H1 (cell line): ENCODE measurements around the gene RPGR. TPM values are rescaled to one million over a fixed set of nuclear protein-coding genes. Genes with fewer than 3 reads are reported as not detected.

Source experiments
- CTCF ChIA-PET: fragments of 300-600 bp; sonication (Branson Sonifier 250); formaldehyde crosslinking; loops from one replicate; lab custom pipeline; 2021; ENCODE audit not compliant: partially characterized antibody; lab: Charles Lee
- POLR2A ChIA-PET: fragments of 300-600 bp; sonication (Branson Sonifier 250); formaldehyde crosslinking; loops from one replicate; lab custom pipeline; 2021; ENCODE audit warnings: inconsistent platforms; ENCODE audit not compliant: partially characterized antibody; lab: Charles Lee
- DNase-seq, 2 experiments: peaks; one replicate each; pipeline versions ENCODE4 v3.0.0 to v3.0.0-alpha.2; 2010 to 2022; ENCODE audit warnings: low spot score in 2 of 2, low read depth in 1 of 2, mixed read lengths in 1 of 2
- FAIRE-seq: peaks from 2 replicates; lab custom pipeline; 2011; peaks lifted over from hg19 to GRCh38; lab: Jason Lieb, UNC
- H2AFZ ChIP-seq: 2 replicates; pipeline ENCODE4 v1.8.1; 2012; ENCODE audit warnings: low read length, inconsistent platforms
- H2AK5ac ChIP-seq: 2 replicates; pipeline ENCODE4 v1.6.1; 2013; ENCODE audit warnings: low read depth, low read length
- H2BK120ac ChIP-seq: replicated peaks from 2 replicates; pipeline ENCODE3; 2013; ENCODE audit warnings: low read depth, low read length, inconsistent platforms
- H2BK12ac ChIP-seq: 2 replicates; pipeline ENCODE4 v1.6.1; 2013; ENCODE audit warnings: low read depth, low read length
- H2BK15ac ChIP-seq: 2 replicates; pipeline ENCODE4 v1.6.1; 2013; ENCODE audit warnings: low read length
- H2BK20ac ChIP-seq: 2 replicates; pipeline ENCODE4 v1.6.1; 2013; ENCODE audit warnings: low read length
- H2BK5ac ChIP-seq: 2 replicates; pipeline ENCODE4 v1.6.1; 2013; ENCODE audit warnings: low read depth, low read length
- H3K14ac ChIP-seq: 2 replicates; pipeline ENCODE4 v1.6.1; 2013; ENCODE audit warnings: inconsistent platforms; ENCODE audit not compliant: insufficient read length
- H3K18ac ChIP-seq: 2 replicates; pipeline ENCODE4 v1.6.1; 2013; ENCODE audit warnings: low read length; ENCODE audit errors: extremely low read depth
- H3K23ac ChIP-seq: 2 replicates; pipeline ENCODE4 v1.6.1; 2013; ENCODE audit warnings: inconsistent platforms; ENCODE audit not compliant: insufficient read length
- H3K23me2 ChIP-seq: 2 replicates; pipeline ENCODE4 v1.6.1; 2013; ENCODE audit warnings: low read depth, low read length
- H3K27ac ChIP-seq: 2 replicates; pipeline ENCODE4 v1.6.1; 2011; ENCODE audit warnings: low read depth, low read length, inconsistent platforms
- H3K27me3 ChIP-seq, 4 experiments: replicated peaks in 1 of 4; 1 replicate in 1 of 4; 2 replicates in 3 of 4; pipeline versions ENCODE4 v1.6.1 to v1.8.1; 2011 to 2013; ENCODE audit warnings: low read length in 3 of 4, mild to moderate bottlenecking in 3 of 4, inconsistent platforms in 2 of 4, mixed read lengths in 2 of 4, moderate library complexity in 1 of 4; ENCODE audit not compliant: control insufficient read depth in 3 of 4, insufficient read depth in 3 of 4; ENCODE audit errors: extremely low read depth in 1 of 4
- H3K36me3 ChIP-seq, 4 experiments: 2 replicates each; pipeline versions ENCODE4 v1.6.1 to v1.8.1; 2011 to 2013; ENCODE audit warnings: mild to moderate bottlenecking in 4 of 4, low read length in 3 of 4, moderate library complexity in 2 of 4, control low read depth in 1 of 4, inconsistent platforms in 1 of 4; ENCODE audit not compliant: insufficient read depth in 4 of 4, control insufficient read depth in 2 of 4
- H3K4ac ChIP-seq: replicated peaks from 2 replicates; pipeline ENCODE3; 2013; ENCODE audit warnings: low read length, low read depth, mixed read lengths, inconsistent platforms; ENCODE audit not compliant: insufficient read length
- H3K4me1 ChIP-seq, 4 experiments: replicated peaks in 1 of 4; 1 replicate in 1 of 4; 2 replicates in 3 of 4; pipeline versions ENCODE4 v1.6.1 to v1.8.1; 2011 to 2013; ENCODE audit warnings: low read length in 3 of 4, inconsistent platforms in 2 of 4, mixed read lengths in 1 of 4; ENCODE audit not compliant: insufficient read depth in 4 of 4, control insufficient read depth in 3 of 4
- H3K4me2 ChIP-seq, 2 experiments: 2 replicates each; pipeline versions ENCODE4 v1.6.1 to v1.8.1; 2011 to 2013; ENCODE audit warnings: low read depth in 2 of 2, low read length in 2 of 2, control low read depth in 1 of 2, inconsistent platforms in 1 of 2, mild to moderate bottlenecking in 1 of 2; ENCODE audit not compliant: insufficient read depth in 1 of 2
- H3K4me3 ChIP-seq, 4 experiments: fragments of 200-600, 300-600 bp in 1 of 4; sonication (generic), shearing (Covaris generic), sonication (Bioruptor Twin) in 1 of 4; 2 replicates each; pipeline versions ENCODE4 v1.5.1 to v1.8.1; 2011 to 2016; ENCODE audit warnings: low read length in 4 of 4, low read depth in 3 of 4, control low read depth in 2 of 4, inconsistent platforms in 2 of 4, mild to moderate bottlenecking in 2 of 4, mixed read lengths in 1 of 4, moderate library complexity in 1 of 4; ENCODE audit not compliant: insufficient read depth in 2 of 4; ENCODE audit errors: extremely low read depth in 1 of 4
- H3K56ac ChIP-seq: replicated peaks from 2 replicates; pipeline ENCODE3; 2013; ENCODE audit warnings: low read depth, mild to moderate bottlenecking, mixed read lengths, low read length, inconsistent platforms; ENCODE audit not compliant: insufficient read length
- H3K79me1 ChIP-seq: 2 replicates; pipeline ENCODE4 v1.6.1; 2013; ENCODE audit warnings: low read depth, low read length, control low read depth
- H3K79me2 ChIP-seq, 2 experiments: 2 replicates each; pipeline versions ENCODE4 v1.6.1 to v1.8.1; 2012 to 2013; ENCODE audit warnings: low read length in 2 of 2, mild to moderate bottlenecking in 2 of 2, inconsistent platforms in 1 of 2; ENCODE audit not compliant: insufficient read depth in 2 of 2, control insufficient read depth in 1 of 2
- H3K9ac ChIP-seq, 4 experiments: replicated peaks in 1 of 4; 1 replicate in 1 of 4; 2 replicates in 3 of 4; pipeline versions ENCODE4 v1.6.1 to v1.8.1; 2011 to 2013; ENCODE audit warnings: low read depth in 3 of 4, low read length in 3 of 4, control low read depth in 2 of 4, mild to moderate bottlenecking in 2 of 4, moderate library complexity in 2 of 4, inconsistent platforms in 1 of 4; ENCODE audit errors: extremely low read depth in 1 of 4
- H3K9me3 ChIP-seq, 2 experiments: 2 replicates each; pipeline versions ENCODE4 v1.6.1 to v1.8.1; 2012 to 2013; ENCODE audit warnings: mild to moderate bottlenecking in 2 of 2, moderate library complexity in 2 of 2, control low read depth in 1 of 2, inconsistent platforms in 1 of 2, low read depth in 1 of 2, low read length in 1 of 2, mixed read lengths in 1 of 2; ENCODE audit not compliant: insufficient read depth in 2 of 2
- H4K20me1 ChIP-seq, 2 experiments: replicated peaks in 1 of 2; 2 replicates each; pipeline versions ENCODE3 to v1.8.1; 2011 to 2013; ENCODE audit warnings: inconsistent platforms in 2 of 2, low read length in 2 of 2, mild to moderate bottlenecking in 1 of 2; ENCODE audit not compliant: insufficient read depth in 2 of 2, control insufficient read depth in 1 of 2
- H4K5ac ChIP-seq: 2 replicates; pipeline ENCODE4 v1.6.1; 2013; ENCODE audit warnings: low read length, low read depth, mixed read lengths, inconsistent platforms; ENCODE audit not compliant: insufficient read length
- H4K8ac ChIP-seq: 2 replicates; pipeline ENCODE4 v1.8.0; 2013; ENCODE audit warnings: mild to moderate bottlenecking, moderate library complexity, low read length, inconsistent platforms; ENCODE audit not compliant: insufficient read depth; ENCODE audit errors: extremely low read depth
- H4K91ac ChIP-seq: replicated peaks from 2 replicates; pipeline ENCODE3; 2013; ENCODE audit warnings: low read length, mixed read lengths, inconsistent platforms; ENCODE audit not compliant: insufficient read length
- ASH2L ChIP-seq: fragments of 200-600, 300-600 bp; sonication (generic); IDR thresholded peaks from one replicate; pipeline ENCODE4 v1.7.1; 2017; ENCODE audit warnings: low read length
- BRCA1 ChIP-seq: IDR thresholded peaks from 2 replicates; pipeline ENCODE4 v1.6.1; 2012; ENCODE audit warnings: low read depth, low read length, improper control_type of control experiment
- FOSL1 ChIP-seq: IDR thresholded peaks from 2 replicates; pipeline ENCODE4 v1.6.1; 2011; ENCODE audit warnings: mild to moderate bottlenecking, low read depth, low read length, moderate library complexity; ENCODE audit not compliant: insufficient read depth
- GABPA ChIP-seq: IDR thresholded peaks from 2 replicates; pipeline ENCODE4 v1.6.1; 2011; ENCODE audit warnings: mild to moderate bottlenecking, low read length, moderate library complexity, borderline replicate concordance; ENCODE audit not compliant: insufficient read depth
- NANOG ChIP-seq: IDR thresholded peaks from 2 replicates; pipeline ENCODE4 v1.6.1; 2011; ENCODE audit warnings: low read length, low read depth, mild to moderate bottlenecking, inconsistent platforms; ENCODE audit not compliant: insufficient read depth, poor library complexity, severe bottlenecking
- NRF1 ChIP-seq: IDR thresholded peaks from 2 replicates; pipeline ENCODE4 v1.6.1; 2011; ENCODE audit warnings: mild to moderate bottlenecking, low read depth, low read length, improper control_type of control experiment
- POLR2A ChIP-seq, 2 experiments: IDR thresholded peaks; 1 replicate in 1 of 2; 2 replicates in 1 of 2; pipeline ENCODE4 v1.6.1; 2011; ENCODE audit warnings: low read depth in 2 of 2, low read length in 2 of 2, mild to moderate bottlenecking in 2 of 2; ENCODE audit errors: control extremely low read depth in 1 of 2
- SIRT6 ChIP-seq: IDR thresholded peaks from one replicate; pipeline ENCODE4 v1.7.1; 2012; ENCODE audit warnings: low read length, inconsistent platforms
- WGBS, 2 experiments: shearing (Covaris generic) in 1 of 2; methylation state at CpG; one replicate each; pipeline versions ENCODE4 v1.1.6 to v1.1.7; 2013 to 2015; ENCODE audit warnings: low lambda C conversion rate in 2 of 2, mixed read lengths in 2 of 2, inconsistent platforms in 1 of 2, low coverage in 1 of 2, missing lambda C conversion rate in 1 of 2; ENCODE audit not compliant: insufficient replicate concordance in 2 of 2, insufficient coverage in 1 of 2, insufficient read length in 1 of 2; ENCODE audit errors: extremely low coverage in 1 of 2, missing lambda C conversion rate in 1 of 2; 5-methylcytosine and 5-hydroxymethylcytosine counted together
- polyA plus RNA-seq, 7 experiments: library from polyadenylated mRNA; depleted of rRNA in 3 of 7; stranded (reverse) in 5 of 7; unstranded in 2 of 7; fragments of >200 nt in 5 of 7; fragments of 200-250 nt in 2 of 7; gene quantifications; 1 replicate in 5 of 7; 2 replicates in 1 of 7; 4 replicates in 1 of 7; pipeline versions ENCODE4 v1.2.1 to v1.2.3, GENCODE V29; 2011 to 2013; ENCODE audit warnings: missing spikeins in 2 of 7, mixed read lengths in 2 of 7
- total RNA-seq: library from RNA; stranded (reverse); fragmentation: NEBNext Ultra II Directional; extraction: Animal tissue kit (Norgen Biotek cat#: 25700); gene quantifications from 2 replicates; pipeline ENCODE4 v1.2.1, GENCODE V29; 2021

RPGR gene
- total and polyA plus RNA-seq, 2 of the 8 experiments (the other 6 are each of a cell fraction or from before 2014, with no cell fraction given): 1.6 to 10.0 TPM

GRCh38 chrX:38279188-38279587 lies 48.1 kb downstream of the RPGR start:
- DNase-seq (no peak), FAIRE-seq (no peak)
- Histone ChIP-seq H3K27me3 (no peaks in the 10 kb centered on the region), H2BK12ac (no peak overlapping the region), H4K8ac (no peak overlapping the region), H3K4ac (no peak overlapping the region), H3K79me1 (no peaks in the 10 kb centered on the region), H3K27ac (no peak overlapping the region), H2BK15ac (no peak overlapping the region), H3K14ac (no peak overlapping the region), H3K23me2 (no peaks in the 10 kb centered on the region), H3K9ac (no peak overlapping the region), H3K4me1 (no peaks in the 10 kb centered on the region; a peak in 2 of 7 replicates), H3K9me3 (no peaks in the 10 kb centered on the region), H4K5ac (no peak overlapping the region), H4K91ac (no peak overlapping the region), H2BK120ac (no peak overlapping the region), H3K23ac (no peak overlapping the region), H2BK20ac (no peak overlapping the region), H2AFZ (no peak overlapping the region), H2AK5ac (no peak overlapping the region), H3K4me3 (no peak overlapping the region), H3K4me2 (no peak overlapping the region; a peak in 1 of 4 replicates), H3K56ac (no peak overlapping the region), H3K18ac (no peak overlapping the region), H3K36me3 (no peaks in the 10 kb centered on the region), H2BK5ac (no peak overlapping the region), H4K20me1 (no peaks in the 10 kb centered on the region), H3K79me2 (no peaks in the 10 kb centered on the region)
- ChIA-PET CTCF (interaction anchor here (0.8 to 1.5 kb wide), 2 partner anchors 19 to 59 kb away, joined by 3 to 6 read pairs; no protein-coding TSS in a partner anchor), POLR2A (no interaction called here)
- no peak for TF ChIP-seq POLR2A (IDR thresholded peaks at IDR 0.05; ENCODE audit: control extremely low read depth in 1 of 2, low read depth in 2 of 2, low read length in 2 of 2)
- TF ChIP-seq SIRT6: no peak
- no peak for TF ChIP-seq NRF1
- TF ChIP-seq FOSL1: no peak
- no peak for TF ChIP-seq ASH2L
- TF ChIP-seq GABPA: no peak
- TF ChIP-seq BRCA1: no peak
- no peak for TF ChIP-seq NANOG
- WGBS, 2 experiments: 58% methylated on average over 2 of the region's 2 CpGs; no CpG with 5 or more reads in 1 of the 2 experiments
